Activated T-cell treated with anti-CD3 and anti-CD28 coated beads for 24 hours (primary cell): ENCODE data around the gene A2M.

Source experiments
- DNase-seq: peaks from one replicate; pipeline ENCODE4 v3.0.0-alpha.2; 2020; ENCODE audit warnings: low read depth

A2M gene

GRCh38 chr12:9098463-9099026, 17.2 kb downstream of the A2M start:
- no peak for DNase-seq

- DNase-seq, result no peak
Observed at GRCh38 chr12:9098115-9098452, 17.6 kb downstream of the A2M start.

- no peak for DNase-seq
Observed at GRCh38 chr12:9096563-9097176, 19.0 kb downstream of the A2M start.

GRCh38 chr12:9095322-9095721, 20.4 kb downstream of the A2M start:
- DNase-seq, result no peak

- DNase-seq, result no peak
Observed at GRCh38 chr12:9094512-9095206, 21.1 kb downstream of the A2M start.

DNA sequence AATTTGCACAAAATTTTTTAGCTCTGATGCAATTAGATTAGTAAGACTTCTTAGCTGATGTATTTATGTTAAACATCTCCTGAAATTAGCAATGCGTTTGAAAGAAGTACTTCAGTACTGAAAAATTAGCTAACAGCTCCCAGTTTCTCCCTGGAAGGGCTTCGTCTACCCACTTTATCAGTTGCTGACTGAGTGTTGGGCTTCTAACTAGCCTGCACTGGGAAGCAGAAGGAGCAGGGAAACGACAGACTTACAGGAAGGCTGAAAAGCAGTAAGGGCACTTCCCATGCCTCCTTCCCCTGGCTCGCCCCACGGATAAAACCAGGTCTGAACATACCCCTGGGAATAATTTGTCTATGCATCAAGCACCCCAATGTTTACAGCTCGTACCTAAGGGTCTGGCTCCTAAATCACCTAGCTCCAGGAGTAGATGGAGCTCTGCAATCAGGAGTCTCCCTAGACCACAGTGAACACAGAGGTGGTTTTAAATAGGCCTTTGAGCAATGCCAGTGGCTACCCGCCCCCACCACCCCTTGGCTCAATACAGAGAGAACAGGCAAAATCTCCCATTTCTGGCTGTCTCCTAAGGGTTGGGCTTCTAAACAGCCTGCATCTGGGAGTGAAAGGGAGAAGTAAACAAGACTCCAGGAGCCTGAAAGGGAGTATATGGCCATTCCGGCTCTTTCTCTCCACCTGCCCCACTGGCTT, 23.7 kb downstream of the A2M start:
- DNase-seq, result no peak

GRCh38 chr12:9090220-9090619, 25.5 kb downstream of the A2M start:
- no peak for DNase-seq

- DNase-seq, result no peak
Observed at GRCh38 chr12:9087087-9087835, 28.5 kb downstream of the A2M start.

DNA sequence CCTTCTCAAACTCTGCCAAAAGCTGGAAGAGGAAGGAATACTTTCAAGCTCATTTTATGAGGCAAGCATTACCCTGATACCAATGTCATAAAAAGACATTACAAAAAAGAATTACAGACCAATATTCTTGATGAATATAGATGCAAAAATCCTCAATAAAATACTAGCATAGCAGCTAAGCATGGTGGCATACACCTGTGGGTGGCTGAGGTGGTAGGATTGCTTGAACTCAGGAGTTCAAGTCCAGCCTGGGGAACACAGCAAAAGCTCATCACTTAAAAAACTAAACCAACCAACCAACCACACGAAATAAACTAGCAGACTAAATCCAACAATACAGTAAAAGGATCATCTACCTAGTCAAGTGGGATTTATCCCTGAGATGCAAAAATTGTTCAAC, 29.6 kb downstream of the A2M start:
- no peak for DNase-seq

GRCh38 chr12:9084417-9084816, 31.3 kb downstream of the A2M start:
- no peak for DNase-seq

DNA sequence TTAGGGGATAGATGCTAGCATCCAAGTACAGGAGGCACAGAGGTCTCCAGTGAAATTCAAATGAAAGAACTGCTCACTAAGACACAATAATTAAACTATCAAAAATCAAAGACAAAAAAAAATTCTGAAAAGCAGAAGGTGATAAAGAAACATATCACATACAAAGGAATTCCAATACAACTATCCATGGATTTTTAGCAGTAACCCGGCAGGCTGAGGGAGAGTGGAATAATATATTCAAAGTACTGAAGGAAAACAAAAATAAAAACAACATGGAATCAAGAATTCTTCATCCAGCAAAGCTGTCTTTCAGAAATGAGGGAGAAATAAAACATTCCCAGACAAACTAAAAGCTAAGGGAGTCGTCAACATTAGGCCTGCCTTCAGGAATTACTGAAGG, 31.9 kb downstream of the A2M start:
- no peak for DNase-seq

DNA sequence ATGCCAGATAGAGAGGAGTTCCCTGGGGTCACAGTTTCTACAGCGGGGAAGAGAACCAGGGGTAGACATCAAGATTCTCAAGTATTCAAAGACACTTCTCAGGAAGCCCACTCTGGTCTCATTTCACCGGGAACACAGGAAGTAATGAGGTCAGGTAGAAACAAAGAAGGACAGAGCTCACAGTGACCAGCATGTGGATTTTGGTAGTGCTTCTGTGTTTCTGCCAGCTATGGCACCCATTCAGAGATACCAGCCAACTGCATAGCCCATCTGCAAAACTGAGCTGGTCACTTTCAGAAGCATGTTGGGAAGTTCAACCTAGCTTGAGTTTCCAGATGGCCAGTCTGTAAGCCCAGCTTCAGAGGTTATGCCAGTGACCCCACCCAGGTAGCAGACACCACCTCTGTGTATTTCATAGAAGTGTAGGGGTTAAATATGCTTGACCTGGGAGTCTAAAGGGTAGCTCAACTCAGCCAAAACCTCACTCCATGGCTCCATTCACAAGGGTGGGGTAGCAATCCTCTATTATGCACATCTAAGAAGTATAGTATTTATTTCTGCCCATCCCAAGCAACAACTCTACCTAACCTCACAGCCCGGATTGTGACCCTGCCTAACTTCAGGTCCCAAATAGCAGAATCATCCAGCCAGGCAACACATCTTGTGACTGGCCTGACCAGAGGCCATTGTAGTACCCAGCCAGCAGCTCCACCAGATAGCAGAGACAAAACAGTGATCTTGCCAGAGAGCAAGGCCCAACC, 33.9 kb downstream of the A2M start:
- no peak for DNase-seq

DNA sequence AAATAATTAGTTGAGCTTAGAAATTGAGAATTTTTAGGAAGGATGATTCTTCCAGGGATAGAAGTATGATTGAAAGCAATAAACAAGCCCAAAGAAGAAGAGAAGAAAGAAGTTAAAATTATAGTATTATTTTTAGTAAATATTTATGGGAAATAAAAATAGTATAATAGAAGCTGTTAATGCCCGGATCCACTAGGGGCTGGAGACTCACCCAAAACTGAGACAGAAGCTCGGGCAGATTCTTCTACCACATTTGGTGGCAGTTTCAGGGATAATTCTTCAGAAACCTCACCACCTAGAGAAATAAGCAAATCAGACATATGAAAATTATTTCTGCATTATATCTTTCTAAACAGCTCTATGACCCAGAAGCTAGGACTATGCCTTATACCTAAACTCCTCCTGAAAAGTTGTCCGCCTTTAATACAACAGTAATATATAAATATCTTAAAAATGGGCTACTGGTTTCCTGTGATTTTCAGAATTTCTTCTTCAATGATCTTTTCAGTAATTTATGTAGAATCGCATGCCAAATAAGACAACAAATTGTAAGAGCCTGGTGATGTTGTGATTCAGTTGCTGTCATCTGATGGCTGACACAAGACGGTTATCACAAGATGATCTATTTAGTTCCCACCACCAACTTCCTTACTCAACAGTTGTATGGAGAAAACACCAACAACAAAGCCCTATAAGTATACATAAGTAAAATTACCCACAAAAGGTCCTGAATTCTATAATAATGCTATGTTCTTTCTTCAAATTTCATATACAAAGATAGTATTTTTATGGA, 35.6 kb downstream of the A2M start:
- no peak for DNase-seq

- DNase-seq, result no peak
Observed at GRCh38 chr12:9079082-9079481, 36.6 kb downstream of the A2M start.

DNA sequence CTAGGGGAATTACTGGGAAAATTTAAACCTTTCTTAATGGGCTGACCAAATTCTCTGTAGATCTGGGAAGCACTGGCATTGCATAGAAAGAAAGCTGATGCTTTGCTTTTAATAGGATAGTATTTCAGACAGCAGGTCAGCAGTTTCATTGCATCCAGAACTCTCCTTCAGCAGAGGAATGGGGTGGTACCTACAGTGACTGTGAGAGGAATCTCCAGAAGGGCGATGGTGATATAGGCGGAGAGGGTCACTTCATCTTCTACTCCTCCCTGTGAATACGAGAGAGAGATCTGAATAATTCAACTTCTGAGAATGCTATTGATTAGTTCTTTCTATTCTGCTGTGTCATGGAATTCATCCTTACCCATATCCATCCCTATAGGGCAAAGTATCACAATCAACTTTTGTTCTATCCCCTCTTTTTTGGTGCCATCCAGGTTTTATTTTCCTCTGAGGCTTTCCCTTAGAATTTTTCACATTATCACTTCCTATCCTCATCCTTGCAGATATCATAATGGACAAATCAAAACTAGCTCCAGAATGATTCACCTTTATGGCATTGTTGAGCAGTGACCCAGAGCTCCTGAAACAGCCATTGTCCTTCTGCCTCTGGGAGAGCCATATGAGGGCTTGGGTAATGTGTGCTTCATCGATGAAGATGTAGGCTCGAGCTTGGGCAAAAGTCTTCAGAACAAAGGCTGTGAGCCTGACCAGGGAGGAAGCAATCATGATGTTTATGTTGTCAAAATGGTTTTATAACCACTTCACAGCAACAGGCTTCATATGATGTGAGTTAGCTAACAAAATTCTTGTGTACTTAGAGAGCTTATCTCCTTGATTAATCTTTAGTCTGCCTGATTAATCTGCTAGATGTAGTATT, 38.3 kb downstream of the A2M start:
- DNase-seq, result no peak

DNA sequence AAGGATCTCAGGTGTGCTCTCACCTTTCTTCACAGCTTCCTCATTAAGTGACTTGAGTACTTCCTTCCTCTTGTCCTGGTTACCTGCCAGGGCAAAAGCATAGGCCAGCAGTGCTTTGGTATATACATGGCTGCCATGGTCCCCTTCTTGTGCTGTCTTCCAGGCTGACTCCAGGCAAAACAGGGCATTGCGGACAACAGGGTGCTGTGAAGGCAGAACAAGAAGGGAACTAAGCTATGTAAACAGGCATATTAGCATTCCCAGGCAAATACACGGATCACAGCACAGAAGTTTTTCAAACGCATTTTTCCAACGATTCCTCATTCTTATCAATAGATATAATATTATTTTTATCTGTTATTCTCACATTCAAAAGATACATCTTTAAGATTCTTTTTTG, 39.0 kb downstream of the A2M start:
- DNase-seq, result no peak

GRCh38 chr12:9075138-9075535, 40.6 kb downstream of the A2M start:
- DNase-seq, result no peak

- no peak for DNase-seq
Observed at GRCh38 chr12:9074484-9075137, 41.1 kb downstream of the A2M start.

DNA sequence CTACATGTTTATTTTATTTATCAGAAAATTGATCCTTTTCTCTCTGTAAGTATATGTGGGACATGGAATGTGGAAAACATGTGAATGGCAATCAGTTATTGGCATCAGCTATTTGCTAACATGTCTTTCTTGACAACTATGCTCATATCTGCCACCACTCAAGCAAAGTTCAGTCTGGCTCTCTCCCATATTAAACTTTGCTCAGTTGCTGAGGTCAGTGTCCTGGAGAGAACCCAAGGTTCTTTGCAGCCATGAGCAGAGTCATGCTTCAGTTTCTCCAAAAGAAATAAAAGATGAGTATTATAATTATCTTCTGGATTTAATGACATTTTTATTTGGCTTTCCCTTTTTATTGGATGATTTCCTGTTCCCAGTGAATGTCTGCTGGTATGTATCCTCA, 42.6 kb downstream of the A2M start:
- DNase-seq, result no peak
